SJCRH30 (cell line): ENCODE data around the gene ARF1. TPM values are rescaled to one million over a fixed set of nuclear protein-coding genes. Genes with fewer than 3 reads are reported as not detected.

Source experiments
- DNase-seq, 2 experiments: peaks; one replicate each; pipeline ENCODE4 v3.0.0-alpha.2; 2015 to 2020
- H3K27ac ChIP-seq: fragments of 250-450 bp; sonication (Bioruptor Pico); 2 replicates; pipeline ENCODE4 v1.5.1; 2020; ENCODE audit warnings: mild to moderate bottlenecking, moderate library complexity
- H3K27me3 ChIP-seq: fragments of 250-450 bp; sonication (Bioruptor Pico); 2 replicates; pipeline ENCODE4 v1.5.1; 2020; ENCODE audit warnings: mild to moderate bottlenecking, moderate library complexity
- H3K36me3 ChIP-seq: fragments of 250-450 bp; sonication (Bioruptor Pico); 2 replicates; pipeline ENCODE4 v1.5.1; 2020; ENCODE audit warnings: mild to moderate bottlenecking, moderate library complexity
- H3K4me1 ChIP-seq: fragments of 250-450 bp; sonication (Bioruptor Pico); 2 replicates; pipeline ENCODE4 v1.5.1; 2020; ENCODE audit warnings: mild to moderate bottlenecking, moderate library complexity
- H3K4me3 ChIP-seq: fragments of 250-450 bp; sonication (Bioruptor Pico); 2 replicates; pipeline ENCODE4 v1.5.1; 2020; ENCODE audit warnings: mild to moderate bottlenecking, moderate library complexity
- H3K9me3 ChIP-seq: fragments of 250-450 bp; sonication (Bioruptor Pico); replicated peaks from 2 replicates; pipeline ENCODE4 v1.5.1; 2020; ENCODE audit warnings: mild to moderate bottlenecking, moderate library complexity
- total RNA-seq: library from RNA; depleted of rRNA; stranded (reverse); fragments of >200 nt; shearing (Covaris generic); gene quantifications from 2 replicates; pipeline ENCODE4 v1.2.3, GENCODE V29; 2014

Gene ARF1
- total RNA-seq, 1 experiment from 2014 or later = 309 TPM

GRCh38 chr1:228112617-228113016 lies 30.1 kb downstream of the ARF1 start:
- Histone ChIP-seq H3K36me3 (no peaks in the 10 kb centered on the region), H3K4me3 (no peak overlapping the region), H3K27ac (no peak overlapping the region), H3K27me3 (no peaks in the 10 kb centered on the region), H3K4me1 (peaks cover 5% of the 10 kb centered on the region), H3K9me3 (peaks cover 4% of the 10 kb centered on the region)
- DNase-seq = no peak

GRCh38 chr1:228114827-228115226 lies 32.3 kb downstream of the ARF1 start:
- no peaks in the 10 kb centered on the region for H3K36me3 ChIP-seq
- no peaks in the 10 kb centered on the region for H3K27me3 ChIP-seq
- no peak overlapping the region for H3K27ac ChIP-seq
- H3K9me3 ChIP-seq = peaks cover 4% of the 10 kb centered on the region
- peaks cover 5% of the 10 kb centered on the region for H3K4me1 ChIP-seq
- DNase-seq = no peak
- H3K4me3 ChIP-seq = no peak overlapping the region

DNA sequence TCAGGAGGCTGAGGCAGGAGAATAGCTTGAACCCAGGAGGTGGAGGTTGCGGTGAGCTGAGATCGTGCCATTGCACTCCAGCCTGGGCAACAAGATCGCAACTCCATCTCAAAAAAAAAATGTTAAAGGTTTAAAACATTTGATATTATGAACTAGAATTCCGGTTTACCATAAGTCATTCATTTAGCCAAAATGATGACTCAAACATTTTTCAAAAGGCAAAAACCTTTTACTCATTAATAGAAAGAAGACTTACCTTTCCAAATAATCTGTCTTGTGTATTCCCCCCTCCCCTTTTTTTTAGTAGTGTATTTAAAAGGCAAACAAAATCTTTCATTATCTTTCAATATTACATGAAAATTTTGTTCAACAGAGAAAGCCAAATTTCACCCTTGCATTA lies 34.8 kb downstream of the ARF1 start:
- Histone ChIP-seq H3K4me1 (no peaks in the 10 kb centered on the region), H3K9me3 (peaks cover 4% of the 10 kb centered on the region), H3K27ac (no peak overlapping the region), H3K27me3 (no peaks in the 10 kb centered on the region), H3K36me3 (no peaks in the 10 kb centered on the region), H3K4me3 (no peak overlapping the region)
- DNase-seq = no peak

- Histone ChIP-seq H3K4me1 (no peaks in the 10 kb centered on the region), H3K27me3 (peaks cover 4% of the 10 kb centered on the region; the same call in 1 of the 2 replicates), H3K27ac (no peak overlapping the region), H3K36me3 (no peaks in the 10 kb centered on the region), H3K9me3 (peaks cover 4% of the 10 kb centered on the region), H3K4me3 (no peak overlapping the region)
- no peak for DNase-seq
Observed at GRCh38 chr1:228118040-228118439, 35.5 kb downstream of the ARF1 start.

DNA sequence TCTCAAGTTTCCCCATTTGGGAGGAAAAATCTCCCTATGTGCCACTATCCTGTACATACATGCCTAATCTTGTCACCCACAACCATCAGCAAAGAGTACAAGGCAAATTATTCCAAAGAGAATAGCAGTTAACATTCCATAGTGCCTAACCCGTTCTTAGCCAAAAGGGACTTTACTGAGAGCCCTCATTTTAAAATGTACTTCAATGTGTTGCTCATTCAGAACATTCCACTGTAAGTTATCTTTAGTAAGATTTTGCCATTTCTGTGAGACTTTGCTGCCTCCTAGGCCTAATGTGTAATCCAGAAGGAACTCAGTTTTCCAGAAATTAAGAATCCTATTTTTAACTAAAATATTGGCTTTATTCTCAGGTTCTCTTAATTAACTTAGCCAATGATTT lies 37.8 kb downstream of the ARF1 start:
- H3K36me3 ChIP-seq = no peaks in the 10 kb centered on the region
- no peak overlapping the region for H3K27ac ChIP-seq
- no peaks in the 10 kb centered on the region for H3K4me1 ChIP-seq
- H3K9me3 ChIP-seq = peaks cover 4% of the 10 kb centered on the region; the same call in 1 of the 2 replicates
- DNase-seq = no peak
- H3K4me3 ChIP-seq = no peak overlapping the region
- peaks cover 9% of the 10 kb centered on the region; the same call in 1 of the 2 replicates for H3K27me3 ChIP-seq

DNA sequence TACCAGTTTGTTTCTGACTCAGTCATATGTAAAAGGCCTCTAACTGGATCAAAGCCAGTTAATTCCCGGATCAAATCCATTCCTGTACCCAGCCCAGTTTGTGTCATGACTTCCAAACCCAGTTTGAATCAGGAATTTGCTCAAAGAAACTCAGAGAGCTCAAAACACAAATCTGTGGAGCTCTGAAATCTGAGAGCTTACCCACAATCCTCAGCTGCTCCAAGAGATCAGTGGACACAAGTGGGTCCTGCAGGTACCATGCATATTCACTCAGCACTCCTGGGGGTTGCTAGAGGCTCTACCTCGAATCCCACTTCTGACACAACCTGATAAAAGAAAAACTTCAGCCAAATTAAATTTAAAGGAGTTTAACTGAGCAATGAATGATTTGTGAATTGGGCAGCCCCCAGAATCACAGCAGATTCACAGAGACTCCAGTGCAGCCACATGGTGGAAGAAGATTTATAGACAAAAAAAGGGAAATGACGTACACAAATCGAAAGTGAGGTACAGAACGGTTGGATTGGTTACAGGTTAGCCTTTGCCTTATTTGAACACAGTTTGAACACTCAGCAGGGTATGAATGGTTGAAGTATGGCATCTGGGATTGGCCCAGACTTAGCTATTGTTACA lies 38.5 kb downstream of the ARF1 start:
- Histone ChIP-seq H3K4me1 (no peaks in the 10 kb centered on the region), H3K9me3 (peaks cover 4% of the 10 kb centered on the region; the same call in 1 of the 2 replicates), H3K36me3 (no peaks in the 10 kb centered on the region), H3K27ac (no peak overlapping the region), H3K4me3 (no peak overlapping the region), H3K27me3 (peaks cover 9% of the 10 kb centered on the region; the same call in 1 of the 2 replicates)
- no peak for DNase-seq

GRCh38 chr1:228122921-228123441 lies 40.5 kb downstream of the ARF1 start:
- Histone ChIP-seq H3K27ac (no peak overlapping the region), H3K4me3 (no peak overlapping the region), H3K27me3 (peaks cover 12% of the 10 kb centered on the region; the same call in 1 of the 2 replicates), H3K36me3 (no peaks in the 10 kb centered on the region), H3K4me1 (no peaks in the 10 kb centered on the region), H3K9me3 (no peaks in the 10 kb centered on the region; the same call in 1 of the 2 replicates)
- DNase-seq = no peak

DNA sequence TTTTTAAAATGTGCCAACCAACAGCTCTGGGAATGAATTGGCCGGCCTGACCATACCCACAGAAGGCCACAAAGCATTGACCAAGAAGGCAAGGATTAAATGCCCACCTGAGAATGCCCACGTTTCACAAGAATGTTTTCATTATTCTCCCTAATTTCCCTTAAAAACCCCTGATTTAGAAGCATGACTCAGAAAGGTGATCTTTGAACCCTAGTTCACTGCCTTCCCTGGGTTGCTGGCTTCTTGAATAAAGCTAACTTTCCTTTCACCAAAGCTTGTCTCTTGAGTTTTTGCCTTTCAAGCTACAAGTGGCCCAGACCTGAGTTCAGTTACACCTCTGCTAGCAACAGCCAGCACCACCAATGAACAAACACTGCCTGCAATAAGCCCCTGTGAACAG lies 41.0 kb downstream of the ARF1 start:
- DNase-seq = no peak
- Histone ChIP-seq H3K36me3 (no peaks in the 10 kb centered on the region), H3K4me1 (no peaks in the 10 kb centered on the region)

DNA sequence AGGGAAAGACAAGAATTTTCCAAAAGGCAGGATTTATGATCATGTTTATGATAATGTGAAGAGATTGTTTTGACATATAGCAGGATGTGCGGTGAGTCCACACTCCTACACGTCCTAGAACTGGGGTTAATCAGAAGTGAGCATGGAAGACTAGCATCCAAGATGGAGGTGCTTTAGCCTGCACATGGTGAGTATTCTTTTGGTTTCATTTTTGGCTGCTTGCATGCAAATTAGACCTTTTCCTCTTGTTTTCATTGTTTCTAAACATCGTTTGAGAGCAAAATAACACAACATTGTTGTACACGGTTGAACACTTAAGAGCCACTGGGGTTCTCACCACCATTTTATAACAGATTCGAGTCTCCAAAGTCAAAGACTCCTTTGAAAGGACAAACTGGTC lies 42.7 kb downstream of the ARF1 start:
- no peak overlapping the region for H3K27ac ChIP-seq
- peaks cover 12% of the 10 kb centered on the region; the same call in 1 of the 2 replicates for H3K27me3 ChIP-seq
- H3K4me1 ChIP-seq = no peaks in the 10 kb centered on the region
- no peaks in the 10 kb centered on the region for H3K36me3 ChIP-seq
- H3K9me3 ChIP-seq = no peaks in the 10 kb centered on the region
- no peak for DNase-seq
- no peak overlapping the region for H3K4me3 ChIP-seq

More for the DNA sequence above, 41.0 kb downstream of the ARF1 start:
- H3K9me3 ChIP-seq = no peaks in the 10 kb centered on the region; the same call in 1 of the 2 replicates
- peaks cover 12% of the 10 kb centered on the region; the same call in 1 of the 2 replicates for H3K27me3 ChIP-seq
- H3K27ac ChIP-seq = no peak overlapping the region
- H3K4me3 ChIP-seq = no peak overlapping the region

GRCh38 chr1:228131766-228132165 lies 49.3 kb downstream of the ARF1 start:
- DNase-seq = no peak
- Histone ChIP-seq H3K36me3 (no peaks in the 10 kb centered on the region), H3K9me3 (no peaks in the 10 kb centered on the region), H3K4me3 (no peak overlapping the region), H3K4me1 (no peaks in the 10 kb centered on the region), H3K27ac (no peak overlapping the region), H3K27me3 (no peaks in the 10 kb centered on the region)

DNA sequence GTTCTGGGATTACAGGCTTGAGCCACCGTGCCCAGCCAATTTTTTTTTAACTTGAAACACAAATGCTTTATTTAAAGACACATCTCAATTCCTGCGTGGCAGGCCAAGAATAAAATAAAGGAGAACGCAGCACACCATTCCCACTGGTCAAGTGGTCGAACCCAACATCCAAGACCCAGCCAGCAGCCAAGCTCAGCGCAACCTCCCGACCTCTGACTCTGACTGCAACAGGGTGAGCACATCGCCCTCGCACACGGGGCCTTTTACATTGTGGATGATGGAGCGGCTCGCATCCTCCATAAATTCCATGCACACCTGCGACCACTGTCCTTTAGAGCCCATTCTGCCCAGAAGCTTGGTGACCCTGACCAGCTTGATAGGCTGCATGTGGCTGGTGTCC lies 52.1 kb downstream of the ARF1 start:
- H3K9me3 ChIP-seq = no peaks in the 10 kb centered on the region
- no peaks in the 10 kb centered on the region for H3K36me3 ChIP-seq
- no peak overlapping the region for H3K4me3 ChIP-seq
- no peaks in the 10 kb centered on the region for H3K4me1 ChIP-seq
- H3K27ac ChIP-seq = no peak overlapping the region
- DNase-seq = no peak
- no peaks in the 10 kb centered on the region for H3K27me3 ChIP-seq

GRCh38 chr1:228136901-228137300 lies 54.4 kb downstream of the ARF1 start:
- Histone ChIP-seq H3K4me1 (peaks cover 10% of the 10 kb centered on the region), H3K27ac (no peak overlapping the region), H3K36me3 (no peaks in the 10 kb centered on the region), H3K27me3 (no peaks in the 10 kb centered on the region), H3K9me3 (no peaks in the 10 kb centered on the region), H3K4me3 (no peak overlapping the region)
- no peak for DNase-seq

GRCh38 chr1:228139406-228139930 lies 57.0 kb downstream of the ARF1 start:
- Histone ChIP-seq H3K9me3 (no peaks in the 10 kb centered on the region), H3K4me1 (peaks cover 16% of the 10 kb centered on the region), H3K36me3 (no peaks in the 10 kb centered on the region), H3K4me3 (peak overlapping the region; percentile 89), H3K27me3 (no peaks in the 10 kb centered on the region), H3K27ac (peak overlapping the region; percentile 6; the same call in 1 of the 2 replicates)
- no peak for DNase-seq

DNA sequence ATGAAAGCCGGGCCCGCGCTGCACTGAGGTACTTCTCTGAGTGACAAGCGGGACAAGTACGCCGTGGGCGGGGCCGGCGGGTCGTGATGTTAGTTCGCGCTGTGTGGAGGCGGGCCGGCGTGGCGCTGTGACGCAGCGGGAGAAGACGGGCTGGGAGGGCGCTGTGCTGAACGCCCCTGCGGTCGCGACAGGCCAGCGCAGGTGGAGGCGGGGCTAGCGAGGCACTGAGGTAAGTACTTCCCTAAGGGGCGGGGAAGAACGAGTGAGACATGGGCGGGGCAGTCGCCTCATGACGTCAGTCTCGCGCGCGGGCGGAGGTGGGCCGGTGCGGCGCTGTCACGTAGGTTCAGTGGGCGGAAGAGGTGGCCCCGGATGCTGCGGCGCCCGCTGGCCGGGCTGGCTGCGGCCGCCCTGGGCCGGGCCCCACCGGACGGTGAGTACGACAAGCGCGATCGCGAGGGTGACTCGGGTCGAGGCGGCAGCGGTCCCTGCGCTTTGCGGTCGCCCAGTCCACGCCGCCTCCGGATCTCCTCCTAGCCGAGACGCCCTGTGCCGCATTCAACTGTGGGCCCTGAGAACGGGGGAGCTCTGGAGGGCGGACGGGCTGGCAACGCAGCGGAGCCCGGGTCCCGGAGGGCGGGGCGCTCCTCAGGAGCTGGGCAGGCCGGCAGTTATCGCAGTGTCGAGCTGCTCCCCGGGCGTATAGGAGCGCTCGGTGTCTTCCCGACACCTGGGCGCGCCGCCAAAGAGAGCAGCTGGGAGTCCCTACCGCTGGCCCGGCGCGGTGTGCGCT lies 57.6 kb downstream of the ARF1 start, which contains the start of gene GUK1:
Gene GUK1, plus strand, starts transcription at position 349 of the 793 bp plus-strand sequence. Its CDS starts 24 bp downstream, at position 373.
- Histone ChIP-seq H3K4me1 (peaks cover 16% of the 10 kb centered on the region), H3K27ac (peak within 1 kb of the TSS; percentile 65), H3K4me3 (peak within 1 kb of the TSS; percentile 89), H3K27me3 (no peaks in the 10 kb centered on the region), H3K9me3 (no peaks in the 10 kb centered on the region), H3K36me3 (no peaks in the 10 kb centered on the region)
- peak; percentile 99 to 100 for DNase-seq

DNA sequence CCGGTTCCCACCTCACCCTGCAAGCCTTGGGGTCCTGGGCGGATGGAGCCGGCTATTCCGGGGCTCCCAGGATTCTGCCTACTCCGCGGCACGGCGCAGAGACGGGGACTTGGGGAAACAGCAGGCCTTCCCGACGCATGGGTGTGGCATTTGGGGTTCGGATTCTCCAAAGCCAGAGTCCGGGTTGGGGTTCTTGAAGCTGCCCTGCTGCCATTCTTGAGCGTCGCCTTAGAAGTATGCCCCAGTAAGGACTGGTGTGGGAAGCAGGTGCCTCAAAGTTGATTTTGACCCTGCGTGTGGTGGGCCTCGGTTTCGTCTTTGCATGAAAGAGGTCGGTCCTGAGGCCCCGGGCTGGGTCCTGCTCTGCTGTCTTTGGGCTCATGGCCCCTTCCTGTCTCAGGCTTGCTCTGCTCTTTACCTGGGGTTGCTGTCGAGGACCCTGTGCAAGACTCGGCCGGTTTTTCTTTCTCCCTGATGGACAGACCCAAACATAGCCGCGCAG lies 58.3 kb downstream of the ARF1 start:
- peak overlapping the region; percentile 89 for H3K4me3 ChIP-seq
- peak overlapping the region; percentile 65; the same call in 1 of the 2 replicates for H3K27ac ChIP-seq
- H3K36me3 ChIP-seq = no peaks in the 10 kb centered on the region
- DNase-seq = no peak
- no peaks in the 10 kb centered on the region for H3K27me3 ChIP-seq
- H3K4me1 ChIP-seq = peaks cover 16% of the 10 kb centered on the region
- no peaks in the 10 kb centered on the region for H3K9me3 ChIP-seq
